Keratinocyte (primary cell): Measurements from ENCODE around the gene MLLT10.

Experiments used
- CTCF ChIP-seq, 3 experiments: IDR thresholded peaks in 1 of 3; conservative IDR thresholded peaks in 1 of 3; optimal IDR thresholded peaks in 1 of 3; 2 replicates in 2 of 3; 3 replicates in 1 of 3; pipeline versions ENCODE3 to v1.5.1; 2011; ENCODE audit warnings: low read length in 3 of 3, mild to moderate bottlenecking in 3 of 3, moderate library complexity in 2 of 3, control low read depth in 1 of 3, inconsistent platforms in 1 of 3; ENCODE audit not compliant: insufficient read depth in 2 of 3; ENCODE audit errors: extremely low read depth in 1 of 3
- EZH2 ChIP-seq: IDR thresholded peaks from one replicate; pipeline ENCODE4 v1.6.1; 2012; ENCODE audit warnings: inconsistent platforms, mild to moderate bottlenecking, low read length, moderate library complexity

GRCh38 chr10:21751341-21752310 is 217.6 kb downstream of the MLLT10 start:
- TF ChIP-seq CTCF (optimal IDR thresholded peaks at IDR 0.05 in 1 of 3, IDR thresholded peaks at IDR 0.05 in 1 of 3, conservative IDR thresholded peaks at IDR 0.05 in 1 of 3; ENCODE audit: extremely low read depth in 1 of 3, insufficient read depth in 2 of 3, low read length in 3 of 3) = no peak
- TF ChIP-seq EZH2 = no peak
